ENCODE results near the gene IGFBPL1.

The IGFBPL1 gene

DNA sequence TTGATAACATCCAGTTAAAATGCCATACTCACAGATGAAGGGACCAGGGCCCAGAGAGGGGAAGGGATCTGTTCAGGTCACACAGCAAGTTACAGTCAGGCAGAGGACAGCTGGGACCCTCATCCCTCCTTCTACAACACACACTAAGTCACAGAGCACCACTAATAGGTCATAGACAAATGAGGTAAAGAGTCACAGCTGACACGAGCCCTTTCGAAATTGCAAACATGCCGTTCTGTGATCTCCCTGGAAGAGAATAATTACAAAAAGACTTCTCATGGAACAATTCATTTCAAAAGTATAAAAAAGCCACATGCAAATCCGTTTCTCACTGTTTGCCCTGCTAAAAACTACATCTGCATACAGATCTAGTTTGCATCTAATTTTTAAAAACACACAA is 15.5 kb downstream of the IGFBPL1 start:
- Histone ChIP-seq H3K27ac (replicated peaks; ENCODE audit: low read length) (no peak overlapping the region), H3K9ac (ENCODE audit: low read depth, low read length, poor library complexity) (no peak overlapping the region), H3K27me3 (ENCODE audit: control insufficient read depth in 3 of 3, insufficient read depth in 3 of 3, low read depth in 1 of 3, low read length in 3 of 3) (no peaks in the 10 kb centered on the region), H3K4ac (ENCODE audit: low read length) (no peak overlapping the region), H2AFZ (ENCODE audit: low read length) (no peak overlapping the region), H3K4me1 (ENCODE audit: control insufficient read depth in 2 of 2, insufficient read depth in 1 of 2, low read depth in 1 of 2, low read length in 2 of 2) (peaks cover 0 to 1% of the 10 kb centered on the region in 2 donors), H3K9me3 (replicated peaks in 1 of 2; ENCODE audit: control insufficient read depth in 2 of 2, insufficient read depth in 1 of 2, low read depth in 1 of 2, low read length in 2 of 2) (no peaks in the 10 kb centered on the region), H4K91ac (ENCODE audit: low read depth, low read length, poor library complexity) (no peak overlapping the region), H2AK5ac (ENCODE audit: low read depth, low read length) (no peak overlapping the region), H3K18ac (ENCODE audit: low read length) (no peak overlapping the region), H3K79me1 (ENCODE audit: low read depth, low read length) (no peaks in the 10 kb centered on the region), H2BK12ac (ENCODE audit: low read length) (no peak overlapping the region), H2BK120ac (ENCODE audit: low read depth, low read length) (no peak overlapping the region), H3K36me3 (replicated peaks in 1 of 2; ENCODE audit: control insufficient read depth in 2 of 2, insufficient read depth in 2 of 2, low read length in 2 of 2) (peaks cover 0 to 88% of the 10 kb centered on the region in 2 donors), H3K4me2 (ENCODE audit: insufficient read depth, low read length, poor library complexity, severe bottlenecking) (no peak overlapping the region), H4K8ac (ENCODE audit: low read depth, low read length) (no peak overlapping the region), H2BK5ac (ENCODE audit: low read length) (no peak overlapping the region), H3K14ac (ENCODE audit: low read length) (no peak overlapping the region), H3K4me3 (ENCODE audit: low read length in 2 of 2) (no peak overlapping the region), H3K23ac (ENCODE audit: low read depth, low read length, poor library complexity) (no peak overlapping the region), H2BK15ac (ENCODE audit: low read length) (no peak overlapping the region)
- no CpG with 5 or more reads among the region's 4 CpGs for WGBS, 2 donors (ENCODE audit: extremely low coverage in 2 of 2, insufficient read length in 2 of 2, insufficient replicate concordance in 1 of 2)
- no peak for DNase-seq (ENCODE audit: low spot score)

DNA sequence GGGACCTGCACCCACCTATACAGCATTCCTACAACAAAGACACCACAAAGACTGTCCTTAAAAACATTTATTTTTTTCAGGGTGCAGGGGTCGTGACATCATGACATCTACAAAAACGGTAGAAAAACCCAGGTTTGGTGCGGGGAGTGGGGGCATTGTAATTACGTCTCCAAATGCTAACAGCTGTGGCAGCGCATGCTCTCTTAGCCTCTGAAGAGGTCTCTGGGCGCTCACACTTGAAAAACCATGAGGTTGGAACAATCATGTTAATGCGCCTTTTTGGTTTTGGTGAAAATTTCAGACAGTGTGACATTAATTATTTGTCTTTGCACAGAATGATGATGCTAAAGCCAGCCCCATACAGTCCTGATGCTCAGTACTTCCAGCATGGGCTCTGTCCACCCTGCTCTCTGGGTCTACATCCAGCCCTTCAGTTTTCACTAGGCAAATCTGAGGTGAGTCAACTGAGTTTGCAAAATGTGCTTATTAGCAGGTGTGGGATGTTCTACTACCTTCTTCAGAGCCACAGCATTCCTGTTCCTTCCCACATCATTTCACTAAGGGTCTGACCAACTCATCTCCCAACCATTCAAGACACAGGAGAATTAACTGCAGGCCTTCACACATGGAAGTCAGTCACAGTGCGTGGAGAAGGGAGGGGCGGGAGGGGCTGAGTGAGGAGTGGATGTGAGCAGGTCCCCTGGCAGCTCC is 17.6 kb downstream of the IGFBPL1 start:
- Histone ChIP-seq H3K9me3 (replicated peaks in 1 of 2; ENCODE audit: control insufficient read depth in 2 of 2, insufficient read depth in 1 of 2, low read depth in 1 of 2, low read length in 2 of 2) (no peaks in the 10 kb centered on the region), H3K9ac (ENCODE audit: low read depth, low read length, poor library complexity) (no peak overlapping the region), H2AFZ (ENCODE audit: low read length) (no peak overlapping the region), H3K79me1 (ENCODE audit: low read depth, low read length) (no peaks in the 10 kb centered on the region), H2BK15ac (ENCODE audit: low read length) (no peak overlapping the region), H3K14ac (ENCODE audit: low read length) (no peak overlapping the region), H3K4me2 (ENCODE audit: insufficient read depth, low read length, poor library complexity, severe bottlenecking) (no peak overlapping the region), H3K4me3 (ENCODE audit: low read length in 2 of 2) (no peak overlapping the region), H2BK12ac (ENCODE audit: low read length) (no peak overlapping the region), H4K91ac (ENCODE audit: low read depth, low read length, poor library complexity) (no peak overlapping the region), H3K23ac (ENCODE audit: low read depth, low read length, poor library complexity) (no peak overlapping the region), H3K27me3 (ENCODE audit: control insufficient read depth in 3 of 3, insufficient read depth in 3 of 3, low read depth in 1 of 3, low read length in 3 of 3) (no peaks in the 10 kb centered on the region), H2BK5ac (ENCODE audit: low read length) (no peak overlapping the region), H3K36me3 (replicated peaks in 1 of 2; ENCODE audit: control insufficient read depth in 2 of 2, insufficient read depth in 2 of 2, low read length in 2 of 2) (peaks cover 0 to 67% of the 10 kb centered on the region in 2 donors), H2BK120ac (ENCODE audit: low read depth, low read length) (no peak overlapping the region), H3K27ac (replicated peaks; ENCODE audit: low read length) (no peak overlapping the region), H2AK5ac (ENCODE audit: low read depth, low read length) (no peak overlapping the region), H4K8ac (ENCODE audit: low read depth, low read length) (no peak overlapping the region), H3K4ac (ENCODE audit: low read length) (no peak overlapping the region), H3K18ac (ENCODE audit: low read length) (no peak overlapping the region), H3K4me1 (ENCODE audit: control insufficient read depth in 2 of 2, insufficient read depth in 1 of 2, low read depth in 1 of 2, low read length in 2 of 2) (no peaks in the 10 kb centered on the region)
- WGBS, 2 donors (ENCODE audit: extremely low coverage in 2 of 2, insufficient read length in 2 of 2, insufficient replicate concordance in 1 of 2), result no CpG with 5 or more reads among the region's 9 CpGs
- no peak for DNase-seq (ENCODE audit: low spot score)

DNA sequence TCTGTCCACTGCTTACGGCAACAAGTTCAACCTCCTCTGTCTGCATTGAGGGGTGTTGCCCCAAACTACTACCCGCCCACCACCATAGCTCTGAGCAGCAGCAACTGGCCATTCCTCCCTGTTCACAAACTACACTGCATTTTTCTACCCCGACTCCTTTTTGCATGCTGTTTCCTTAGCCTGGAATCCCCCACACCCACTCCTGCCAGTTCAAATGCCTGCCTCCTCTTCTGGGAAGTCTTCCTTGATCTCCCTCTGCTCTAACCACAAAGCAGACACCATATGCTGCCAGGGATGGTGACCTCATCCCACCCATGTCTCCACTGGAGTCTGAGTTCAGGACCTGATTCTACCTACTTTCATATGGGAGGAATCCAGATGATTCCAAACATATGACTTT is 18.5 kb downstream of the IGFBPL1 start:
- H2BK15ac ChIP-seq (ENCODE audit: low read length), result no peak overlapping the region
- H2AK5ac ChIP-seq (ENCODE audit: low read depth, low read length), result no peak overlapping the region

DNA sequence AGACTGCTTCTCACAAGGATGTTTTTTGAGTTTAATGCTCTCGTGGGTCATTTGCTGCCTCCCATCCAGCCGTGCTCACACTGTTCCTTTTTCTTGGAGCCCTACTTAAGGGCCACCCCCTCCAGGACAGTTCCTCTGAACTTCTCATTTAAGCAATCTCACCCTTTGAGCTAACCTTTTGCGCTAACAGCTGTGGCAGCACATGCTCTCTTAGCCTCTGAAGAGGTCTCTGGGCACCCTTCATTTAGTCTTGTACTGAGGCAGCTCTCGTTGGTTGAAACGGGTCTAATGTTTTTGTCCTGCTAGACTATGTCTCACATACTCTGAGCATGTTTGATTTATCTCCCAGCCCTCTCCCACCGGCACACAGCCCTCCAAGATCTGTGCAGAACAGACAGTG is 19.9 kb downstream of the IGFBPL1 start:
- Histone ChIP-seq H4K8ac (ENCODE audit: low read depth, low read length) (no peak overlapping the region), H3K4ac (ENCODE audit: low read length) (no peak overlapping the region)

More for the DNA sequence above, 18.5 kb downstream of the IGFBPL1 start:
- Histone ChIP-seq H3K9me3 (replicated peaks in 1 of 2; ENCODE audit: control insufficient read depth in 2 of 2, insufficient read depth in 1 of 2, low read depth in 1 of 2, low read length in 2 of 2) (no peaks in the 10 kb centered on the region), H3K4me3 (ENCODE audit: low read length in 2 of 2) (no peak overlapping the region), H3K27me3 (ENCODE audit: control insufficient read depth in 3 of 3, insufficient read depth in 3 of 3, low read depth in 1 of 3, low read length in 3 of 3) (no peaks in the 10 kb centered on the region), H3K27ac (replicated peaks; ENCODE audit: low read length) (no peak overlapping the region), H3K23ac (ENCODE audit: low read depth, low read length, poor library complexity) (peak overlapping the region; percentile 4), H3K18ac (ENCODE audit: low read length) (no peak overlapping the region), H3K36me3 (replicated peaks in 1 of 2; ENCODE audit: control insufficient read depth in 2 of 2, insufficient read depth in 2 of 2, low read length in 2 of 2) (peaks cover 0 to 59% of the 10 kb centered on the region in 2 donors), H3K4ac (ENCODE audit: low read length) (no peak overlapping the region), H3K4me1 (ENCODE audit: control insufficient read depth in 2 of 2, insufficient read depth in 1 of 2, low read depth in 1 of 2, low read length in 2 of 2) (peaks cover 2% of the 10 kb centered on the region in 2 donors), H2BK12ac (ENCODE audit: low read length) (no peak overlapping the region), H3K79me1 (ENCODE audit: low read depth, low read length) (no peaks in the 10 kb centered on the region), H3K14ac (ENCODE audit: low read length) (no peak overlapping the region), H3K4me2 (ENCODE audit: insufficient read depth, low read length, poor library complexity, severe bottlenecking) (no peak overlapping the region), H4K91ac (ENCODE audit: low read depth, low read length, poor library complexity) (no peak overlapping the region), H2BK5ac (ENCODE audit: low read length) (no peak overlapping the region), H2BK120ac (ENCODE audit: low read depth, low read length) (no peak overlapping the region), H3K9ac (ENCODE audit: low read depth, low read length, poor library complexity) (no peak overlapping the region), H2AFZ (ENCODE audit: low read length) (no peak overlapping the region), H4K8ac (ENCODE audit: low read depth, low read length) (no peak overlapping the region)
- DNase-seq (ENCODE audit: low spot score), result no peak
- WGBS, 2 donors (ENCODE audit: extremely low coverage in 2 of 2, insufficient read length in 2 of 2, insufficient replicate concordance in 1 of 2), result no CpG with 5 or more reads among the region's 3 CpGs

More for the DNA sequence above, 19.9 kb downstream of the IGFBPL1 start:
- no peak overlapping the region for H3K18ac ChIP-seq (ENCODE audit: low read length)
- peaks cover 2 to 4% of the 10 kb centered on the region in 2 donors for H3K4me1 ChIP-seq (ENCODE audit: control insufficient read depth in 2 of 2, insufficient read depth in 1 of 2, low read depth in 1 of 2, low read length in 2 of 2)
- no peaks in the 10 kb centered on the region for H3K9me3 ChIP-seq (replicated peaks in 1 of 2; ENCODE audit: control insufficient read depth in 2 of 2, insufficient read depth in 1 of 2, low read depth in 1 of 2, low read length in 2 of 2)
- WGBS, 2 donors (ENCODE audit: extremely low coverage in 2 of 2, insufficient read length in 2 of 2, insufficient replicate concordance in 1 of 2), result no CpG with 5 or more reads among the region's 6 CpGs
- H2AFZ ChIP-seq (ENCODE audit: low read length), result no peak overlapping the region
- no peak overlapping the region for H2AK5ac ChIP-seq (ENCODE audit: low read depth, low read length)
- no peak overlapping the region for H2BK5ac ChIP-seq (ENCODE audit: low read length)
- no peak overlapping the region for H2BK15ac ChIP-seq (ENCODE audit: low read length)
- no peak overlapping the region for H4K91ac ChIP-seq (ENCODE audit: low read depth, low read length, poor library complexity)
- no peak overlapping the region for H3K4me3 ChIP-seq (ENCODE audit: low read length in 2 of 2)
- H2BK120ac ChIP-seq (ENCODE audit: low read depth, low read length), result no peak overlapping the region
- H2BK12ac ChIP-seq (ENCODE audit: low read length), result no peak overlapping the region
- H3K9ac ChIP-seq (ENCODE audit: low read depth, low read length, poor library complexity), result no peak overlapping the region
- no peak overlapping the region for H3K27ac ChIP-seq (replicated peaks; ENCODE audit: low read length)
- H3K23ac ChIP-seq (ENCODE audit: low read depth, low read length, poor library complexity), result no peak overlapping the region
- H3K36me3 ChIP-seq (replicated peaks in 1 of 2; ENCODE audit: control insufficient read depth in 2 of 2, insufficient read depth in 2 of 2, low read length in 2 of 2), result peaks cover 0 to 50% of the 10 kb centered on the region in 2 donors
- no peaks in the 10 kb centered on the region for H3K79me1 ChIP-seq (ENCODE audit: low read depth, low read length)
- DNase-seq (ENCODE audit: low spot score), result no peak
- H3K14ac ChIP-seq (ENCODE audit: low read length), result no peak overlapping the region
- H3K27me3 ChIP-seq (ENCODE audit: control insufficient read depth in 3 of 3, insufficient read depth in 3 of 3, low read depth in 1 of 3, low read length in 3 of 3), result no peaks in the 10 kb centered on the region
- H3K4me2 ChIP-seq (ENCODE audit: insufficient read depth, low read length, poor library complexity, severe bottlenecking), result no peak overlapping the region
